Thoracic aorta (tissue), 2 donors: ENCODE measurements around the gene TGFB2. TPM values are rescaled to one million over a fixed set of nuclear protein-coding genes. Genes with fewer than 3 reads are reported as not detected.

ENCODE experiments used
- ATAC-seq: fragments of 150-250 bp; one replicate; pipeline ENCODE4 v1.8.0; 2017; ENCODE audit warnings: low read depth; ENCODE audit not compliant: insufficient number of reproducible peaks, low FRiP score
- DNase-seq: peaks from one replicate; pipeline ENCODE4 v3.0.0-alpha.2; 2020; ENCODE audit warnings: low spot score
- H3K27ac ChIP-seq, 2 donors: fragments of 200-600 bp; sonication (generic); 1 replicate in 1 of 2; 2 replicates in 1 of 2; pipeline ENCODE4 v1.5.1; 2016; ENCODE audit warnings: mild to moderate bottlenecking in 2 of 2, moderate library complexity in 2 of 2
- H3K27me3 ChIP-seq: fragments of 200-600 bp; sonication (generic); replicated peaks from 2 replicates; pipeline ENCODE4 v1.6.0; 2016; ENCODE audit warnings: mild to moderate bottlenecking; ENCODE audit not compliant: insufficient read depth
- H3K36me3 ChIP-seq: fragments of 200-600 bp; sonication (generic); one replicate; pipeline ENCODE4 v1.5.1; 2016
- H3K4me1 ChIP-seq, 2 donors: fragments of 200-600 bp; sonication (generic); 1 replicate in 1 of 2; 2 replicates in 1 of 2; pipeline versions ENCODE4 v1.5.1 to v1.6.0; 2016; ENCODE audit warnings: low read depth in 2 of 2, mild to moderate bottlenecking in 1 of 2; ENCODE audit not compliant: control insufficient read depth in 1 of 2
- H3K4me3 ChIP-seq: fragments of 200-600 bp; sonication (generic); 2 replicates; pipeline ENCODE4 v1.5.1; 2016; ENCODE audit warnings: mild to moderate bottlenecking
- H3K9me3 ChIP-seq: fragments of 200-600 bp; sonication (generic); 2 replicates; pipeline ENCODE4 v1.5.1; 2016
- total RNA-seq, 2 donors: library from RNA; depleted of rRNA; stranded (reverse); fragments of >200 nt; gene quantifications; one replicate each; pipeline versions ENCODE4 v1.1.0 to v1.2.3, GENCODE V29; 2016
- TF ChIP-seq, protein P1 (sequence below): fragments of 200-600 bp; sonication (generic); IDR thresholded peaks from one replicate; pipeline ENCODE4 v1.5.1; 2019; ENCODE audit warnings: antibody characterized with exemption

TGFB2 gene
- total RNA-seq, 2 donors from 2014 or later: 9.1 to 9.2 TPM

DNA sequence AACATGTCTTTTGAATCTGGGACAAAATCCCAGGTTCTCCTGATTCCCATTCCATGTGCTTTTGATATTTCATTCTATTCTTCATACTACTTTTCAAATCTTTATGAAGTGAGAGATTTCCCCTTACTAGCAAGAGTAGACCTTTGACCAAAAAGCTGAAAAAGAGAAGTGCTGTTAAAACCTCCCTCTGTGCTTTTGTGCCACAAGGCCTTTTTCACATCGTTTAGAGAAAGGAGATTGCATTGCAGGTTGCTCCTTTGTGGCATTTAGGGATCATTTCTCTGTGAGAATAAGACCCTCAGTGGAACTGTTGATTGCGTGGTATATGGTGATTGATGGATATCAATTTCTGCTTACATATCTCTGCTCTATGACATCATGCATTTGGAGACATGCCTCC is 148.8 kb downstream of the TGFB2 start:
- DNase-seq (no peak), ATAC-seq (no peak)
- H3K36me3 ChIP-seq: no peaks in the 10 kb centered on the region
- TF ChIP-seq, protein P1, sequence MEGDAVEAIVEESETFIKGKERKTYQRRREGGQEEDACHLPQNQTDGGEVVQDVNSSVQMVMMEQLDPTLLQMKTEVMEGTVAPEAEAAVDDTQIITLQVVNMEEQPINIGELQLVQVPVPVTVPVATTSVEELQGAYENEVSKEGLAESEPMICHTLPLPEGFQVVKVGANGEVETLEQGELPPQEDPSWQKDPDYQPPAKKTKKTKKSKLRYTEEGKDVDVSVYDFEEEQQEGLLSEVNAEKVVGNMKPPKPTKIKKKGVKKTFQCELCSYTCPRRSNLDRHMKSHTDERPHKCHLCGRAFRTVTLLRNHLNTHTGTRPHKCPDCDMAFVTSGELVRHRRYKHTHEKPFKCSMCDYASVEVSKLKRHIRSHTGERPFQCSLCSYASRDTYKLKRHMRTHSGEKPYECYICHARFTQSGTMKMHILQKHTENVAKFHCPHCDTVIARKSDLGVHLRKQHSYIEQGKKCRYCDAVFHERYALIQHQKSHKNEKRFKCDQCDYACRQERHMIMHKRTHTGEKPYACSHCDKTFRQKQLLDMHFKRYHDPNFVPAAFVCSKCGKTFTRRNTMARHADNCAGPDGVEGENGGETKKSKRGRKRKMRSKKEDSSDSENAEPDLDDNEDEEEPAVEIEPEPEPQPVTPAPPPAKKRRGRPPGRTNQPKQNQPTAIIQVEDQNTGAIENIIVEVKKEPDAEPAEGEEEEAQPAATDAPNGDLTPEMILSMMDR: no peak
- H3K27me3 ChIP-seq: no peaks in the 10 kb centered on the region
- H3K9me3 ChIP-seq: no peaks in the 10 kb centered on the region
- H3K4me3 ChIP-seq: no peak overlapping the region
- H3K27ac ChIP-seq: peak overlapping the region in 1 of 2 donors; percentile 64
- peaks cover 16 to 27% of the 10 kb centered on the region in 2 donors for H3K4me1 ChIP-seq

Other genes with a start within 250 kb of the TGFB2 start
- gene RRP15, start 60.0 kb upstream of the TGFB2 start, total RNA-seq: 10 to 100 TPM in 1 of 2 donors, 1 to 10 TPM in 1; 2.2 to 14.3 TPM